HG03097 (cell line): ENCODE data around the gene NKRF.
"Not testable (repeated sequence)": the region's sequence is repeated elsewhere in the genome, so short reads cannot be mapped to it uniquely, and the experiment has no call there.

Experiments used
- ATAC-seq: cut with Tn5 transposase; IDR thresholded peaks from one replicate; pipeline ENCODE4 v1.9.1; 2021; ENCODE audit not compliant: unreplicated experiment, low FRiP score

NKRF gene

GRCh38 chrX:119606280-119607017 lies at the start of gene NKRF:
Gene NKRF (minus strand): TSS chrX:119606424.
- ATAC-seq, result peak; percentile 68

- no peak for ATAC-seq
Measured at GRCh38 chrX:119655125-119655524, 48.9 kb upstream of the NKRF start.

- ATAC-seq, result no peak
Measured at GRCh38 chrX:119654112-119654531, 47.9 kb upstream of the NKRF start.

- ATAC-seq, result no peak
Measured at GRCh38 chrX:119648421-119648775, 42.2 kb upstream of the NKRF start.

GRCh38 chrX:119647552-119648420 lies 41.6 kb upstream of the NKRF start:
- ATAC-seq, result peak; percentile 94

- ATAC-seq, result no peak
Measured at GRCh38 chrX:119647089-119647488, 40.9 kb upstream of the NKRF start.

GRCh38 chrX:119646515-119646914 lies 40.3 kb upstream of the NKRF start:
- ATAC-seq, result no peak

- ATAC-seq, result no peak
Measured at GRCh38 chrX:119643696-119644095, 37.5 kb upstream of the NKRF start.

GRCh38 chrX:119640731-119641170 lies 34.5 kb upstream of the NKRF start:
- ATAC-seq, result no peak

- ATAC-seq, result peak; percentile 47
Measured at GRCh38 chrX:119638725-119639471, 32.7 kb upstream of the NKRF start.

- not testable (repeated sequence) for ATAC-seq
Measured at GRCh38 chrX:119637421-119637820, 31.2 kb upstream of the NKRF start.

GRCh38 chrX:119636419-119636818 lies 30.2 kb upstream of the NKRF start:
- ATAC-seq, result peak; percentile 44

- ATAC-seq, result peak; percentile 18
Measured at GRCh38 chrX:119635799-119636198, 29.6 kb upstream of the NKRF start.

- ATAC-seq, result no peak
Measured at GRCh38 chrX:119635179-119635578, 29.0 kb upstream of the NKRF start.

GRCh38 chrX:119625843-119626242 lies 19.6 kb upstream of the NKRF start:
- no peak for ATAC-seq

GRCh38 chrX:119624951-119625668 lies 18.9 kb upstream of the NKRF start:
- no peak for ATAC-seq

GRCh38 chrX:119624417-119624816 lies 18.2 kb upstream of the NKRF start:
- ATAC-seq, result no peak

- no peak for ATAC-seq
Measured at GRCh38 chrX:119622356-119623232, 16.4 kb upstream of the NKRF start.

GRCh38 chrX:119618439-119618838 lies 12.2 kb upstream of the NKRF start:
- peak; percentile 31 for ATAC-seq
